ENCODE results near the gene POLH. TPM values are rescaled to one million over a fixed set of nuclear protein-coding genes. Genes with fewer than 3 reads are reported as not detected.

The POLH gene
- total and polyA plus RNA-seq, 2 of the 4 experiments (the other 2 are of a cell fraction), result 13.3 to 26.0 TPM

DNA sequence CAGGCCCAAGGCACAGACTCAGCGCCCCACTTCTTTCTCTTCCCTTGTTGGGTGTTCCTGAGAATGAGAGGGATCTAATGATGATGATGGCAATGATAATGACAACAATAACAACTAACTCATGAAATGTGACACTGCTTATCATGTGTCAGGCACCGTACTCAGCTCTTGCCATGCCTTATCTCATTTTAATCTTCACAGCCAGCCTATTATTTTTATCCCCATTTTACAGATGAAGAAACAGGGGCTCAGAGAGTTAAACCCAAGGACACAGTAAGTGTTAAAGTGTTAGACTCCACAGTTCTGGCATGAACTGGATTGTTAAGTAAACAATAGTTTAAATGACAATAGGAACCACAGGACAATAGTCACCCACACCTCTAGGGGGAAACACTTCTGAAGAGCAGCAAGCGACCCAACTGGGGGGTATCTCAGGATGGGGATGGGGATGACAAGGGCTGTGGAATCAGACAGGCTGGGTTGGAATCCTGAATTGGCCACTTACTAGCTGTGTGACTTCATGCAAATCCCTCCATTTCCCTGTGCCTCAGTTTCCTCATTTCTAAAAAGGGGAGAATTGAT lies 81.3 kb downstream of the POLH start:
- no peak overlapping the region for H2BK120ac ChIP-seq (ENCODE audit: low read depth, low read length)
- no peak overlapping the region for H3K27ac ChIP-seq (ENCODE audit: insufficient read depth, low read length)
- dilution Hi-C loops (cut with HindIII; ENCODE audit: low sequenced_read_pairs, unreplicated experiment) (no loop called here), in situ Hi-C loops (cut with MboI; ENCODE audit: low sequenced_read_pairs) (no loop called here), intact Hi-C loops (cut with micrococcal nuclease) (no loop called here)
- H3K9ac ChIP-seq (ENCODE audit: low read depth, low read length), result no peak overlapping the region
- H3K36me3 ChIP-seq (ENCODE audit: control insufficient read depth, insufficient read depth, low read length), result no peaks in the 10 kb centered on the region
- no peak overlapping the region for H3K4me3 ChIP-seq (ENCODE audit: insufficient read depth, low read depth, low read length)
- no peak overlapping the region for H4K5ac ChIP-seq (ENCODE audit: low read depth, low read length)
- POLR2A ChIA-PET (ENCODE audit: unreplicated experiment), result no interaction called here
- no peaks in the 10 kb centered on the region for H3K79me1 ChIP-seq (ENCODE audit: low read depth in 1 of 2, low read length in 2 of 2)
- H3K4ac ChIP-seq (ENCODE audit: low read depth, low read length), result no peak overlapping the region
- H3K56ac ChIP-seq (ENCODE audit: extremely low read depth, insufficient read depth, low read length), result no peak overlapping the region
- H3K4me2 ChIP-seq (ENCODE audit: low read depth, low read length), result no peak overlapping the region
- no peak overlapping the region for H2BK15ac ChIP-seq (ENCODE audit: low read depth, low read length)
- 0 out of 2 replicates have a peak, but pooled peaks cover 3% of the 10 kb centered on the region for H3K9me3 ChIP-seq (ENCODE audit: control insufficient read depth, insufficient read depth, low read length)
- H2BK20ac ChIP-seq (ENCODE audit: low read depth, low read length), result no peak overlapping the region
- no peak for TF ChIP-seq RCOR1 (IDR thresholded peaks at IDR 0.05; ENCODE audit: insufficient replicate concordance, low read length)
- TF ChIP-seq, protein P1, sequence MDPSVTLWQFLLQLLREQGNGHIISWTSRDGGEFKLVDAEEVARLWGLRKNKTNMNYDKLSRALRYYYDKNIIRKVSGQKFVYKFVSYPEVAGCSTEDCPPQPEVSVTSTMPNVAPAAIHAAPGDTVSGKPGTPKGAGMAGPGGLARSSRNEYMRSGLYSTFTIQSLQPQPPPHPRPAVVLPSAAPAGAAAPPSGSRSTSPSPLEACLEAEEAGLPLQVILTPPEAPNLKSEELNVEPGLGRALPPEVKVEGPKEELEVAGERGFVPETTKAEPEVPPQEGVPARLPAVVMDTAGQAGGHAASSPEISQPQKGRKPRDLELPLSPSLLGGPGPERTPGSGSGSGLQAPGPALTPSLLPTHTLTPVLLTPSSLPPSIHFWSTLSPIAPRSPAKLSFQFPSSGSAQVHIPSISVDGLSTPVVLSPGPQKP (IDR thresholded peaks at IDR 0.05; ENCODE audit: borderline replicate concordance, low read depth, low read length), result no peak
- TF ChIP-seq MXI1 (IDR thresholded peaks at IDR 0.05; ENCODE audit: borderline replicate concordance, low read depth, low read length), result no peak
- TF ChIP-seq POLR2A (IDR thresholded peaks at IDR 0.05; ENCODE audit: low read depth, low read length), result no peak
- no peak for TF ChIP-seq RFX5 (IDR thresholded peaks at IDR 0.05; ENCODE audit: low read depth, low read length)
- TF ChIP-seq MAZ (IDR thresholded peaks at IDR 0.05; ENCODE audit: borderline replicate concordance, low read depth, low read length), result no peak
- TF ChIP-seq CEBPB (IDR thresholded peaks at IDR 0.05; ENCODE audit: low read depth, low read length), result no peak
- TF ChIP-seq, protein P2, sequence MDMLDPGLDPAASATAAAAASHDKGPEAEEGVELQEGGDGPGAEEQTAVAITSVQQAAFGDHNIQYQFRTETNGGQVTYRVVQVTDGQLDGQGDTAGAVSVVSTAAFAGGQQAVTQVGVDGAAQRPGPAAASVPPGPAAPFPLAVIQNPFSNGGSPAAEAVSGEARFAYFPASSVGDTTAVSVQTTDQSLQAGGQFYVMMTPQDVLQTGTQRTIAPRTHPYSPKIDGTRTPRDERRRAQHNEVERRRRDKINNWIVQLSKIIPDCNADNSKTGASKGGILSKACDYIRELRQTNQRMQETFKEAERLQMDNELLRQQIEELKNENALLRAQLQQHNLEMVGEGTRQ (IDR thresholded peaks at IDR 0.05; ENCODE audit: low read depth, low read length), result no peak
- TF ChIP-seq SMC3 (IDR thresholded peaks at IDR 0.05; ENCODE audit: low read depth, low read length), result no peak
- no peak for TF ChIP-seq NFE2L2 (IDR thresholded peaks at IDR 0.05; ENCODE audit: low read depth, low read length)
- TF ChIP-seq, protein P3, sequence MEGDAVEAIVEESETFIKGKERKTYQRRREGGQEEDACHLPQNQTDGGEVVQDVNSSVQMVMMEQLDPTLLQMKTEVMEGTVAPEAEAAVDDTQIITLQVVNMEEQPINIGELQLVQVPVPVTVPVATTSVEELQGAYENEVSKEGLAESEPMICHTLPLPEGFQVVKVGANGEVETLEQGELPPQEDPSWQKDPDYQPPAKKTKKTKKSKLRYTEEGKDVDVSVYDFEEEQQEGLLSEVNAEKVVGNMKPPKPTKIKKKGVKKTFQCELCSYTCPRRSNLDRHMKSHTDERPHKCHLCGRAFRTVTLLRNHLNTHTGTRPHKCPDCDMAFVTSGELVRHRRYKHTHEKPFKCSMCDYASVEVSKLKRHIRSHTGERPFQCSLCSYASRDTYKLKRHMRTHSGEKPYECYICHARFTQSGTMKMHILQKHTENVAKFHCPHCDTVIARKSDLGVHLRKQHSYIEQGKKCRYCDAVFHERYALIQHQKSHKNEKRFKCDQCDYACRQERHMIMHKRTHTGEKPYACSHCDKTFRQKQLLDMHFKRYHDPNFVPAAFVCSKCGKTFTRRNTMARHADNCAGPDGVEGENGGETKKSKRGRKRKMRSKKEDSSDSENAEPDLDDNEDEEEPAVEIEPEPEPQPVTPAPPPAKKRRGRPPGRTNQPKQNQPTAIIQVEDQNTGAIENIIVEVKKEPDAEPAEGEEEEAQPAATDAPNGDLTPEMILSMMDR (conservative IDR thresholded peaks at IDR 0.05; ENCODE audit: low read depth, low read length), result no peak
- TF ChIP-seq CHD1 (IDR thresholded peaks at IDR 0.05; ENCODE audit: low read depth, low read length), result no peak
- no peak for TF ChIP-seq BHLHE40 (IDR thresholded peaks at IDR 0.05; ENCODE audit: low read depth, low read length)
- no CpG with 5 or more reads among the region's 3 CpGs for WGBS, 2 experiments (ENCODE audit: extremely low coverage in 2 of 2, insufficient read length in 1 of 2)
- CTCF ChIA-PET, result no interaction called here
- no peak overlapping the region for H2AK5ac ChIP-seq (ENCODE audit: low read depth, low read length)
- H3K27me3 ChIP-seq (ENCODE audit: control insufficient read depth, insufficient read depth, low read length), result no peaks in the 10 kb centered on the region; the same call in 1 of the 2 replicates
- no peak overlapping the region for H3K23ac ChIP-seq (ENCODE audit: low read depth, low read length)
- no peak overlapping the region for H2BK5ac ChIP-seq (ENCODE audit: low read depth, low read length, poor library complexity, severe bottlenecking)
- H4K91ac ChIP-seq (ENCODE audit: insufficient read depth, low read depth, low read length), result no peak overlapping the region
- H3K4me1 ChIP-seq (ENCODE audit: control insufficient read depth, insufficient read depth, low read length), result no peaks in the 10 kb centered on the region
- no TSS peak for BruUV-seq (replicated peaks)
- no peaks in the 10 kb centered on the region for H4K20me1 ChIP-seq (ENCODE audit: insufficient read depth, low read length)
- DNase-seq (no peak), ATAC-seq (ENCODE audit: low read depth) (no peak)
- no peak overlapping the region for H4K8ac ChIP-seq (ENCODE audit: low read depth in 2 of 2, low read length in 2 of 2)
- no peak overlapping the region for H3K18ac ChIP-seq (ENCODE audit: low read depth, low read length)
- no peak overlapping the region for H2AK9ac ChIP-seq (replicated peaks; ENCODE audit: low read depth, low read length, poor library complexity)
- H3K14ac ChIP-seq (replicated peaks; ENCODE audit: low read depth, low read length), result no peak overlapping the region
- no peaks in the 10 kb centered on the region for H3K9me1 ChIP-seq (ENCODE audit: insufficient read depth, low read length)
- H2AFZ ChIP-seq (replicated peaks; ENCODE audit: low read length, poor library complexity), result no peak overlapping the region
